Fibroblast of lung (primary cell): ENCODE measurements around the gene ECPAS. TPM values are rescaled to one million over a fixed set of nuclear protein-coding genes. Genes with fewer than 3 reads are reported as not detected.

Experiments used
- DNase-seq, 2 donors: peaks; one replicate each; pipeline versions ENCODE4 v3.0.0 to v3.0.0-alpha.2; 2010; ENCODE audit warnings: low read depth in 2 of 2
- H2AFZ ChIP-seq: 2 replicates; pipeline ENCODE4 v1.5.1; 2012; ENCODE audit warnings: low read length, control low read depth, inconsistent platforms
- H3K27ac ChIP-seq: 2 replicates; pipeline ENCODE4 v1.5.1; 2011; ENCODE audit warnings: low read length, control low read depth; ENCODE audit not compliant: insufficient read depth
- H3K27me3 ChIP-seq: 2 replicates; pipeline ENCODE4 v1.5.1; 2011; ENCODE audit warnings: mild to moderate bottlenecking, low read length; ENCODE audit not compliant: control insufficient read depth, insufficient read depth
- H3K36me3 ChIP-seq: 2 replicates; pipeline ENCODE4 v1.5.1; 2011; ENCODE audit warnings: low read length; ENCODE audit not compliant: control insufficient read depth, insufficient read depth
- H3K4me1 ChIP-seq: 2 replicates; pipeline ENCODE4 v1.5.1; 2011; ENCODE audit warnings: low read length; ENCODE audit not compliant: control insufficient read depth, insufficient read depth; ENCODE audit errors: extremely low read depth
- H3K4me2 ChIP-seq: 2 replicates; pipeline ENCODE4 v1.5.1; 2011; ENCODE audit warnings: low read length, control low read depth; ENCODE audit not compliant: insufficient read depth; ENCODE audit errors: extremely low read depth
- H3K4me3 ChIP-seq, 4 experiments: fragments of 200-600 bp in 1 of 4; sonication (generic) in 1 of 4; replicated peaks in 1 of 4; 2 replicates each; pipeline ENCODE4 v1.5.1; 2011 to 2016; ENCODE audit warnings: low read length in 4 of 4, low read depth in 3 of 4, mild to moderate bottlenecking in 3 of 4, control low read depth in 2 of 4, inconsistent platforms in 1 of 4, mixed read lengths in 1 of 4; ENCODE audit not compliant: insufficient read depth in 1 of 4; ENCODE audit errors: control extremely low read depth in 1 of 4
- H3K79me2 ChIP-seq: 2 replicates; pipeline ENCODE4 v1.5.1; 2012; ENCODE audit warnings: mild to moderate bottlenecking, low read length, inconsistent platforms; ENCODE audit not compliant: control insufficient read depth, insufficient read depth
- H3K9ac ChIP-seq: 2 replicates; pipeline ENCODE4 v1.5.1; 2011; ENCODE audit warnings: mild to moderate bottlenecking, low read length, control low read depth; ENCODE audit not compliant: insufficient read depth
- H3K9me3 ChIP-seq: 2 replicates; pipeline ENCODE4 v1.5.1; 2012; ENCODE audit warnings: low read depth, low read length; ENCODE audit not compliant: control insufficient read depth, insufficient read depth
- H4K20me1 ChIP-seq: 2 replicates; pipeline ENCODE4 v1.5.1; 2011; ENCODE audit warnings: low read length; ENCODE audit not compliant: control insufficient read depth, insufficient read depth; ENCODE audit errors: extremely low read depth
- CTCF ChIP-seq, 2 donors: IDR thresholded peaks in 1 of 2; conservative IDR thresholded peaks in 1 of 2; 1 replicate in 1 of 2; 2 replicates in 1 of 2; pipeline ENCODE4 v1.5.1; 2011 to 2012; ENCODE audit warnings: low read length in 2 of 2, control low read depth in 1 of 2, inconsistent platforms in 1 of 2, low read depth in 1 of 2, mild to moderate bottlenecking in 1 of 2
- EZH2 ChIP-seq: IDR thresholded peaks from 2 replicates; pipeline ENCODE4 v1.5.1; 2012; ENCODE audit warnings: low read length, control low read depth, mild to moderate bottlenecking; ENCODE audit errors: missing control alignments
- polyA minus RNA-seq: library from RNA; depleted of rRNA, polyadenylated mRNA; stranded (reverse); fragments of >200 nt; gene quantifications from 2 replicates; pipeline ENCODE4 v1.2.3, GENCODE V29; 2011; ENCODE audit warnings: low replicate concordance
- polyA plus RNA-seq, 2 donors: library from polyadenylated mRNA; depleted of rRNA in 1 of 2; stranded (reverse) in 1 of 2; unstranded in 1 of 2; fragments of >200 nt; gene quantifications; 2 replicates each; pipeline ENCODE4 v1.2.1, GENCODE V29; 2011 to 2012; ENCODE audit warnings: missing spikeins in 1 of 2
- total RNA-seq: library from RNA; depleted of rRNA; stranded (reverse); fragments of >200 nt; gene quantifications from 2 replicates; pipeline ENCODE4 v1.2.1, GENCODE V29; 2014

The ECPAS gene
- total RNA-seq (107 and 140 TPM in 2 replicates), polyA plus RNA-seq (42.1 and 42.9 TPM in 2 replicates), polyA minus RNA-seq (40.6 and 62.0 TPM in 2 replicates)
- 52.6 and 52.7 TPM in 2 replicates for polyA plus RNA-seq (2012)

GRCh38 chr9:111483858-111484571, at the start of gene ECPAS:
ECPAS (minus strand) TSS chr9:111484383; CDS start chr9:111472918, 11,465 bp downstream.
- no peak for TF ChIP-seq CTCF (conservative IDR thresholded peaks at IDR 0.05 in 1 of 2, IDR thresholded peaks at IDR 0.05 in 1 of 2; ENCODE audit: low read depth in 1 of 2, low read length in 2 of 2)
- no peak for TF ChIP-seq EZH2
- peak within 1 kb of the TSS; percentile 84 for H3K9ac ChIP-seq
- H3K27me3 ChIP-seq, result no peaks in the 10 kb centered on the region
- no peaks in the 10 kb centered on the region for H3K9me3 ChIP-seq
- peaks cover 41% of the 10 kb centered on the region for H3K79me2 ChIP-seq
- H3K4me1 ChIP-seq, result peaks cover 4% of the 10 kb centered on the region
- H3K4me2 ChIP-seq, result peak within 1 kb of the TSS; percentile 98
- H4K20me1 ChIP-seq, result no peaks in the 10 kb centered on the region
- peak within 1 kb of the TSS; percentile 70 to 97 (median 80) for H3K4me3 ChIP-seq
- DNase-seq, result peak; percentile 81 to 83
- peak within 1 kb of the TSS; percentile 79 for H3K27ac ChIP-seq
- peak within 1 kb of the TSS; percentile 96 for H2AFZ ChIP-seq
- H3K36me3 ChIP-seq, result no peaks in the 10 kb centered on the region

GRCh38 chr9:111533099-111533790, 49.1 kb upstream of the ECPAS start:
- Histone ChIP-seq H3K4me3 (no peak overlapping the region), H2AFZ (no peak overlapping the region), H3K4me1 (no peaks in the 10 kb centered on the region), H3K9ac (no peak overlapping the region), H3K4me2 (no peak overlapping the region), H3K36me3 (no peaks in the 10 kb centered on the region), H3K27ac (no peak overlapping the region), H3K27me3 (no peaks in the 10 kb centered on the region), H3K9me3 (no peaks in the 10 kb centered on the region), H3K79me2 (no peaks in the 10 kb centered on the region), H4K20me1 (no peaks in the 10 kb centered on the region)
- TF ChIP-seq CTCF (conservative IDR thresholded peaks at IDR 0.05 in 1 of 2, IDR thresholded peaks at IDR 0.05 in 1 of 2; ENCODE audit: low read depth in 1 of 2, low read length in 2 of 2) (no peak), EZH2 (no peak)
- DNase-seq, result peak; percentile 6 to 46

- Histone ChIP-seq H4K20me1 (no peaks in the 10 kb centered on the region), H3K9ac (no peak overlapping the region), H3K9me3 (no peaks in the 10 kb centered on the region), H3K27ac (no peak overlapping the region), H3K4me3 (no peak overlapping the region), H3K4me1 (no peaks in the 10 kb centered on the region), H3K79me2 (no peaks in the 10 kb centered on the region), H3K36me3 (no peaks in the 10 kb centered on the region), H3K27me3 (no peaks in the 10 kb centered on the region), H3K4me2 (no peak overlapping the region), H2AFZ (no peak overlapping the region)
- no peak for TF ChIP-seq CTCF (conservative IDR thresholded peaks at IDR 0.05 in 1 of 2, IDR thresholded peaks at IDR 0.05 in 1 of 2; ENCODE audit: low read depth in 1 of 2, low read length in 2 of 2)
- DNase-seq, result no peak
Measured at GRCh38 chr9:111531716-111532115, 47.5 kb upstream of the ECPAS start.
